GM18511 (cell line): ENCODE data around the gene ERCC3.

Source experiments
- ATAC-seq: cut with Tn5 transposase; IDR thresholded peaks from one replicate; pipeline ENCODE4 v1.9.1; 2021; ENCODE audit warnings: mild to moderate bottlenecking, moderate library complexity; ENCODE audit not compliant: unreplicated experiment

ERCC3 gene

GRCh38 chr2:127293748-127294562 is at the start of gene ERCC3:
TSS of gene ERCC3 (minus strand) at chr2:127294144. CDS start at chr2:127294081, 63 bp downstream.
- ATAC-seq: peak; percentile 99

GRCh38 chr2:127343277-127343676 is 49.3 kb upstream of the ERCC3 start:
- ATAC-seq: no peak

- ATAC-seq: peak; percentile 88
These were observed 48.2 kb upstream of the ERCC3 start for GRCh38 chr2:127342101-127342500.

DNA sequence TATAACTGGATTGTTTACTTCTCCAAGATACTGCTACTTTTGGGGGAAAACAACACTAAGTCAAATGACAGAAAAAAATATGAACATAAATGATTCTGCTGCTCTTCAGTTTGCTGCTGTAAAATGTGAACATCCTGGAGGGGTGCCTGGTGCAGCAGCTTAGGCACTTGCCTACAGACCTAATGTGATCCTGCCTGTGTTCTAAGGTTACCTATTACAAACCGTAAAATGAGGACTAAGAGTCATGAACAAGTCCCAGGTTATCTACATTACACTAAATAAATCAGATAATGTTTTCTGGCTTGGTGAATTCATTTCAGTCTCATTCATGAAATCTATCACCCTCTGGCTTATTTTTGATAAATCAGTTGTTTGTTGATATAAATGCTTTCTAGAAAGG is 38.4 kb upstream of the ERCC3 start:
- ATAC-seq: no peak

DNA sequence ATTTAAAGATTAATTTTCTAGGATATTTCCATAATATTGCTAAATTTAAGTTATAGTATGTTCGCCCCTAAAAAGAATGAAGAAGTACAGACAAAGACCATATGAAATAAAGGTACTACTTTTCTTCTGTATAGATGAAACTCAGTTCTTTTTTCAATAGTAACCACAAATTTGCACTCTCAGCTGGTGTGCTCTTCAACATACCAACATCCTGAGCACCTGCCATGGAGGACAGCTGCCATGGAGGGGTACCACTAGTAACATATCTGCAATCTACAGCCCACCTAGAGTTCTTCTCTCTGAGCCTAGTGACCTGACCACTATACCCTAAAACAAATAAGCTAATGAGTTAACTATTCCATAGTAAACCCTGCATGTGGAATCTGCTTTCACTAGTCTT is 36.8 kb upstream of the ERCC3 start:
- ATAC-seq: peak; percentile 63

DNA sequence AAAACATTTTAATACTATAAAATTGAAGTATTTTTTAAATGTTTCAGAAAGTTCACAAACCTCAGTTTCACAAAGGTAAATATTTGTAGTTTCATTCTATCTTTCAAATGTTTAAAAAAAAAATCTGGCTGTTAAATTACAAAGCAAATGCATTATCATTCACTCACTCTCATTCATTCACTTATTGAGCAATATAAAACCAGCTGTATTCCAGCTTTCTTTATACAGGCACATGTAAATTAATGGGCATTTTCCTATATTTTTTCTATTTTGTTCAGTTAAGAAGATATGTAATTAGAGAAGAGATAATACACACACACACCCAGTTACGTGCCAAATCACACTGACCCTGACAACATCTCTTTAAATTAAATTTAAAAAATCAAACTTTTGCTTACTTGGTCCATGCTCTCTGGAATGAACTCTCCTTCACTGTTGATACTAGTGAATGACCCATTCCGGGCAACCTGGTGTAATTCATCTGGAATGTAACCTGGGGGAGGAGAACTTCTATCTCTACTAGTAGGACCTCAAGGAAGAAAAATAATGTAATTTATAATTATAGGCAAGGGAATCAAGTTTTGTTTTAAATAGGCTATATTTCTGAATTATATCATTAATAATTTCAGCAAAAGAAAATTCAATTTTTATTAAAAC is 32.5 kb upstream of the ERCC3 start:
- no peak for ATAC-seq

GRCh38 chr2:127324635-127325034 is 30.7 kb upstream of the ERCC3 start:
- ATAC-seq: no peak

- no peak for ATAC-seq
These were observed 27.4 kb upstream of the ERCC3 start for GRCh38 chr2:127321303-127321702.

DNA sequence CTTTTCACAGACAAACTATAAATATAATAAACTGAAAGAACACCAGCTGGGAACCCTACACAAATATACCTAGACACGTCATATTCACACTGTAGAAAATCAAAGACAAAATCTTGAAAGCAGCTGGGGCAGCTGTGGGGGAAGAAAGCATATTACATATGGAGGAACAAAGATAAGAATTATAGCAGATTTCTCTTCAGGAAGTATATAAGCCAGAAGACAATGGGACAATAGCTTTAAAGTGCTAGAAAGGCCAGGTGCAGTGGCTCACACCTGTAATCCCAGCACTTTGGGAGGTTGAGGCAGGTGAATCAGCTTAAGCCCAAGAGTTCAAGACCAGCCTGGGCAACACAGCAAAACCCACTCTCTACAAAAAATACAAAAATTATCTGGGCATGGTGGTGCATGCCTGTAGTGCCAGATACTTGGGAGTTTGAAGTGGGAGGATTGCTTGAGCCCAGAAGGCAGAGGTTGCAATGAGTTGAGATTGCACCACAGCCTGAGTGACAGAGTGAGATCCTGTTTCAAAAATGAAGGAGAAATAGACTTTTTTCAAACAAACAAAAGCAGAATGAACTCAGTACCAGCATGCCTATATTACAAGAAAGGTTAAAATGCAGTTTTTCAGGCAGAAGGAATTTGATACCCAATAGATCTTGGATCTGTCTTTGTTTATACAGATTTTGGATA is 26.8 kb upstream of the ERCC3 start:
- ATAC-seq: no peak

- ATAC-seq: no peak
These were observed 26.1 kb upstream of the ERCC3 start for GRCh38 chr2:127320067-127320466.

DNA sequence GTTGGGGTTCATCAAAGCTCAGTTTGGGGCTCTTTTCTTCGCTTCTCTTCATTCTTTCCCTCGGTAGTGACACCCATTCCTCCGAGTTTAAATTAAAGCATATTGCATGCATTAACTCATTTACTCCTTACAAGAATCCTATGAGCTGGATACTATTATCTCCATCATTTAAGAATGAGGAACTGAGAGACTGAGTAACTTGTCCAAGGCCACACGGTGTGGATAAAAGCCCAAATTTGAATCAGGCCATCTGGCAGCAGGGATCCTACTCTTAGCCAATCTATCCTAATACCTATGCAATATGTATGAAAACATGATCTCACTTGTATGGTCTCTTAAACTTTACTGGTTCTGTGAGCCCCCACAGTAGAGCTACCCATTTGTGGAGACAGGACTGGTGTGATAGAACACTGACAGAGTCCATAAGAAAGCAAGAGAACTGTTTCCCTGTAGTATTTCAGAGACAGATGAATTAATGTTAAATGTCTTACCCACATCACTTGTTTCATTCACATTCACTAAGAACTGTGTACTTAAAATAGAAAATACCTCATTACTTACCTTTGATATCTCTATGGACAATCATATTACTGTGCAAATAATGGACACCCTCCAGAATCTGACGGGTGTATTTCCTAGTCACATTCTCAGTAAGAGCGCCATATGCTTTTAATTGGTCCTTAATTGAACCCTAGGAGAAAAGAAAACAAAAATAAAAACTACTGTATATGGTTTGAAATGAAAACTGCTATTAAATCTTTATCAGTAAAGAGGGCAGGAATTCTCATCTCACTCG is 20.4 kb upstream of the ERCC3 start:
- ATAC-seq: no peak

DNA sequence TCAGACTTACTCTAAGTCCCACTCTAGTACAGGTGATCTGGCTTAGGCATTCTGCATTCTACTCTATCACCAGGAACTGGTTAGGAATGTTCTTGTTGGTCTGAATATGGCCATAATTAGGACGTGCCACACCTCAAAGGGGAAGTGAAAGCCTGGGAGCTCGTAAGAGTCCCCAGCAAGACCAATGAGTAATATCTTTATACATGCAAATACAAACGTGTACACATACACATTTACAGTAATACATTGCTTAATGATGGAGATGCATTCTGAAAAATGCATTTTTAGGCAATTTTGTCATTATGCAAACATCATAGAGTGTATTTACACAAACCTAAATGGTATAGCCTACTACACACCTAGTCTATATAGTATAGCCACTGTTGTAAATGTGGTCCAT is 19.5 kb upstream of the ERCC3 start:
- ATAC-seq: peak; percentile 99

GRCh38 chr2:127310980-127311379 is 17.0 kb upstream of the ERCC3 start:
- ATAC-seq: no peak

DNA sequence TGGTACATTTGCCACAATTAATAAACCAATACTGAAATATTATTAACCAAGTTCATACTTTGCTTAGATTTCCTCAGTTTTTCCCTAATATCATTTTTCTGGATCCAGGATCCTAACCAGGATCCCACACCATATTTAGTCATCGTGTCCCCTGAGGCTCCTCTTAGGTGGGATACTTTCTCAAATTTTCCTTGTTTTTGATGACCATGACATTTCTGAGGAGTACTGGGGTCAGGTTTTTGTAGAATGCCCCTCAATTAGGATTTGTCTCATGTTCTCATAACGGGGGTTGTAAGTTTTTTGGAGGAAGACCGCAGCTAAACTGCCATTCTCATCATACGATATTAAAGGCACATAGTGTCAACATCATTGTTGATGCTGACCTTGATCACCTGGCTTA is 15.5 kb upstream of the ERCC3 start:
- ATAC-seq: no peak

- ATAC-seq: no peak
These were observed 14.7 kb upstream of the ERCC3 start for GRCh38 chr2:127308586-127309138.

GRCh38 chr2:127305990-127306585 is 12.1 kb upstream of the ERCC3 start:
- ATAC-seq: no peak

GRCh38 chr2:127302168-127302567 is 8.2 kb upstream of the ERCC3 start:
- ATAC-seq: no peak

GRCh38 chr2:127293386-127293747 is 577 bp downstream of the ERCC3 start:
- peak; percentile 2 for ATAC-seq

GRCh38 chr2:127288274-127288673 is 5.7 kb downstream of the ERCC3 start:
- ATAC-seq: no peak

DNA sequence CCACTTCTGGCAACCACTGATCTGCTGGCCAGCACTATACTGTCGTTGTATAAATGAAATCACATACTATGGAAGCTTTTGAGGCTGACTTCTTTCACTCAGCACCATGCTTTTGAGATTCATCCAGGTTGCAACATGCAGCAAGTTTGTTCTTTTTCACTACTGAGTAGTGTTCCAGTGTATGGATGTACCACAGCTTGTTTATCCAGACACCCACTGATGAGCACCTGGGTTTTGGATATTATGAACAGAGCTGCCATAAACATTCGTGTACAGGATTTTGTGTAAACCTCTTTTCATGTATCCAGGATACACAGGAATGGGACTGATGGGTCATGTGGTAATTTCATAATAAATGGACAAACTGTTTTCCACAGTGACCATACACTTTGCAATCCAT is 10.7 kb downstream of the ERCC3 start:
- ATAC-seq: no peak
